Left cardiac atrium (tissue), 4 donors: Measurements from ENCODE around the gene ENOX1. TPM values are rescaled to one million over a fixed set of nuclear protein-coding genes. Genes with fewer than 3 reads are reported as not detected.
A peak's percentile ranks its signal among the peaks of the same experiment; 100 is the strongest.

Experiments used
- ATAC-seq, 2 donors: fragments of 200-7000 bp; cut with Tn5 transposase; one replicate each; pipeline ENCODE4 v1.9.1; 2020; ENCODE audit warnings: mild to moderate bottlenecking in 2 of 2, moderate library complexity in 2 of 2
- DNase-seq: peaks from one replicate; pipeline ENCODE4 v3.0.0-alpha.2; 2020
- intact Hi-C, 2 donors: fragments of 100-400 bp; cut with DNase I; formaldehyde crosslinking; loops; one replicate each; pipeline versions ENCODE4 v1.14.1 to v1.15.1; 2022 to 2023
- total RNA-seq, 2 donors: library from RNA; stranded (reverse); fragmentation: NEBNext Ultra II Directional; extraction: Animal tissue kit (Norgen Biotek cat#: 25700); gene quantifications; one replicate each; pipeline ENCODE4 v1.2.1, GENCODE V29; 2021
- donor health status: DM: no; HTN: yes; CAD: no.
- donor health status: DM: no; HTN: yes; CAD: no; lungs with severe emphysema.
- donor health status: DM: yes; HTN: yes; CAD: no.
- donor health status: Dilated cardiomyopathy.

ENOX1 gene
- total RNA-seq, 2 donors from 2014 or later, result 1.7 to 2.0 TPM

- ATAC-seq (no peak), DNase-seq (no peak)
- intact Hi-C loops, result no loop called here
Observed at GRCh38 chr13:43478902-43479301, 307.9 kb downstream of the ENOX1 start.

DNA sequence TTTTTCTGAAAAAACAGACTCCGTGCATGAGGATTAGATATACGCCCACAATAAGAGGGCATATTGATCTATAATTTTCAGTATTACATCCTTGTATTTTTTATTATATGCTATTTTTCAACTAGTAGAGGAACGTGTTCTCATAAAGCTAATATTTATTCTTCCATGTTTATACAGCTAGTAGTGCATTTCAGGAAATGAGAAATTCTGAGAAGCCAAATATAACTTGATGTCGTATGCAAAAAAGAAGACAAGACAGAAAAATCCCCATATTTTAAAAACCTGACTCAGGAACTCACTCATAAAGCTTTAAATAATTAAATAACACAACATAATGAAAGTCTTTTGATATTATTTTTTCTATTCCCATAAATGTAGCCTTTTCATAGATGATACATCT is 308.6 kb downstream of the ENOX1 start:
- DNase-seq (no peak), ATAC-seq (no peak)
- intact Hi-C loops, result no loop called here

- ATAC-seq (peak; percentile 36 to 69), DNase-seq (no peak)
- intact Hi-C loops, result no loop called here
Observed at GRCh38 chr13:43475140-43475539, 311.6 kb downstream of the ENOX1 start.

DNA sequence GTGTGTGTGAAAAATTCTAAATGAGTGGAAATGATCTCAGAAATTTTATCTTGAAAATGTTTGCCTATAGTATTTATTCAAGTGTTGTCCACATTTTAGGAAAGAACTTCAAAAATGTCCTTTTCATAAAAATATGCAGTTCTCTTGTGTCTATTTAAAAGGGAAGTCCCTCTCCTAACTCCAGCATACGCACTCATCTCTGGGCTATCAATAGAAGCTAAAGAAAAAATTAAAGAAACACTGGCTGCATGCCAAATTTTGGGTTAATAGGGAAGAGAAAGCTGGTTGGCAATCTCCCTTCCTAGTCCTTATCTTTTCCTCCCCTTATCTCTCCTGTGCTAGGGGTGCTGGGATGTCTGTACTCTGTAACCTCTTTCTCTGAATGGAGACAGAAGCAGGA is 313.3 kb downstream of the ENOX1 start:
- DNase-seq (no peak), ATAC-seq (peak; percentile 71 to 81)
- intact Hi-C loops, result no loop called here

GRCh38 chr13:43472980-43473379 is 313.8 kb downstream of the ENOX1 start:
- peak in 1 of 2 donors; percentile 19 for ATAC-seq
- no peak for DNase-seq
- intact Hi-C loops, result no loop called here

DNA sequence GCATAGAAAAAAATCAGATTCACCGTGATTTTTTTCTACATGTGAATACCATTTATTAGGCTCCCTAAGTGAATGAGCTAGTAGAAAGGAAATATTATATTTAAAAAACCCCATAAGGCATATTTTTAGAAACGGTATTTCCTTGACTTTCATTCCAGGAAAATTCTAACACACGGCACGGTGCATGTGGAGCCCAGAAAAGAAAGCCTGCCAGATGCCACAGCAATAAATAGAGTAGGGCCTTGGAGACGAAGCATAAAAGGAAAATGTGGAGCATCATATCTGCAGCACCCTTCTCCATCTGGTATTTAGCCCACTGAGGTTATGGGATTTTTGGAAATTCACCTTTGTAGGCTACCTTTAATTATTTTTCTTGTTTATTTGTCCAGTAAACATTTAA is 314.4 kb downstream of the ENOX1 start:
- intact Hi-C loops, result no loop called here
- ATAC-seq, result peak in 1 of 2 donors; percentile 34
- DNase-seq, result no peak

GRCh38 chr13:43470610-43471009 is 316.2 kb downstream of the ENOX1 start:
- intact Hi-C loops, result no loop called here
- DNase-seq (no peak), ATAC-seq (no peak)

DNA sequence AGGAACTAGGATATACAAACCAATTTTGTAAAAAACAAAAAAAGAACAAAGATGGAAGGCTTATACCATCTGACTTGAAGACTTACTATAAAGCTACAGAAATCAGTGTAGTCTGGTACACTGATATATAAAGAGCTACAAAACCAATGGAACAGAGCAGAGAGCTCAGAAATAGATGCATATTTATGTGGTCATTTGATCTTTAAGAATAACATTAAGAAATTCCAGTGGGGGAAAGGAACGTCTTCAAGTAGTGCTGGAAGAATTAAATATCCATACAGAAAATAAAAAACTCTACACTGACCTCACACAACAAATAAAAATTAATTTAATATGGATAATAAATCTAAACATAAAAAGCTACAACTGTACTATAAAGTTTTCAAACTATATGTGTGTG is 317.0 kb downstream of the ENOX1 start:
- intact Hi-C loops, result no loop called here
- no peak for ATAC-seq
- no peak for DNase-seq

DNA sequence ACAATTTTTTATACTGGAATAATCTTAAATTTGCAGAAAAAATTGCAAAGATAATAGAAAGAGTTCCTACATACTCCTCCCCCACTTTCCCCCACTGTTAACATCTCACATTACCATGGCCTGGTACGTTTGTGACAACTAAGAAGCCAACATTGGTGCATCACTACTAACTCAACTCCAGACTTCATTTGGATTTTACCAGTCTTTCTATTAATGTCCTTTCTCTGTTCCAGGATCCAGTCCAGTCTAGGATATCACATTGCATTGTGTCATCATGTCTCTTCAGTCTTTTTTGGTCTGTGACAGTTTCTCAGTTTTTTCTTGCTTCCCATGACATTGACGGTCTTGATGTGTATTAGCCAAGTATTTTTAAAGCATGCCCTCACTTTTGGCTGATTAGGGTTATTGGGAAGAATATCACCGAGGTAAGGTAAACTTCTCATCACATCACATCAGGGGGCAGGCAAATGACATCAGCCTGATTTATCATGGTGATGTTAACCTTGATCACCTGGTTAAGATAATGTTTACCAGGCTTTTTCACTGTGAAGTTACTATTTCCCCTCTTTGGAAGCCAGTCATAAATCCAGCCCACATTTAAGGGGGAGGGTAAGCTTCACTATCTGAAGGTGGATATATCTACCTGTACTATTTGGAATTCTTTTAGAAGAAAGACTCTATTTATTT is 322.1 kb downstream of the ENOX1 start:
- intact Hi-C loops, result no loop called here
- no peak for DNase-seq
- ATAC-seq, result no peak

DNA sequence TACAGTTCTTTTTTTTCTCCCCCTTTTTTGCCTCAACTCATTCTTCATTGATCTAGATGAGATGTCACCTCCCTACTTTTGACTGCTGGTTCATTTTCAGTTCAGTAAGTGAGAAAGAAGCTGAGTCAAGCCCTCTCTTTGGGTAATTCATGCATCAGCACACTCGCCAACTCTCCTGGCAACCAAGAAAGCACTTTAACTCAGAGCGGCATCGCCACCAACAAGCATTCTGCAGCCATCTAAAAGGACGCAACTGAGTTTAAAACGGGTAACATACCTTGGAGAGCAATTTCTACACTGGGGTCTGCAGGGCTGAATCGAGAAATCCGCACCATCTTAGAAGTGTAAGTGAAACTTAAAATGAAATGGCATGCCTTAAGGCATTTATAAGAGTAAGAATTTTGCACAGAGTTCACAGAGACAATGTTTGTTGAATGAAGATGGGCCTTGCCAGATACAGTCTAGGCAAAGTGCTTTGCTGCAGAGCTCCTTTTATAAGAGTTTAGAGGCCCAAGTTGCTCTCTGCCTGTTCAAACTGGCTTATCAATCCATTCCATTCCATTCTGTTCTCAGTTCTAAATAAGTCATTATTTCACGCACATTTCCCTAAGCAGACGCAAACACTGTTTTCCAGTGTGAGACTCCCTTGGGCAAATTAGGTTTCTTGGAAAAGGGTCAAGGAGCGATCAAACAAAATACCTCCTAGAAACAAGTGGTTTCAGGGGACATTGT is 338.0 kb downstream of the ENOX1 start:
- DNase-seq, result no peak
- intact Hi-C loops, result no loop called here
- no peak for ATAC-seq

DNA sequence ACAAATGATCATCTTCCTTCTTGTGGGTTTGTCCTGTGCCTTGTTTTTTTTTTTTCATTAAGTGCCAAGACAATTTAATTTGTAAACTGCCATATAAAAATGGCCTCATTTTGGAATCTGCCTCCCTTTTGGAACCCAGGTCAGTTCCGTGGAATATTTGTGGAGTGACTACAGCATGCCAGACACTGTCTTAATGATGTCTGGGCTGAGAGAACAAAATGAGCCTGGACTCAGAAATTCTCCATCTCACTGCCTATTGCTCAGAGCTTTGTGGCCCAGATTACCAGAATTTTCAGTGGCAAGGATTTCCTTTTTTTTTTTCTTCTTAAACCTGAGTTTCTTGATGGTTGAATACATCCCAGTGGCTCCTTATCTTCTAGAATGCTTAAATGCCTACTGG is 340.6 kb downstream of the ENOX1 start:
- DNase-seq, result no peak
- peak in 1 of 2 donors; percentile 33 for ATAC-seq
- intact Hi-C loops, result no loop called here

- ATAC-seq (peak in 1 of 2 donors; percentile 62), DNase-seq (no peak)
Observed at GRCh38 chr13:43445668-43446067, 341.1 kb downstream of the ENOX1 start.

DNA sequence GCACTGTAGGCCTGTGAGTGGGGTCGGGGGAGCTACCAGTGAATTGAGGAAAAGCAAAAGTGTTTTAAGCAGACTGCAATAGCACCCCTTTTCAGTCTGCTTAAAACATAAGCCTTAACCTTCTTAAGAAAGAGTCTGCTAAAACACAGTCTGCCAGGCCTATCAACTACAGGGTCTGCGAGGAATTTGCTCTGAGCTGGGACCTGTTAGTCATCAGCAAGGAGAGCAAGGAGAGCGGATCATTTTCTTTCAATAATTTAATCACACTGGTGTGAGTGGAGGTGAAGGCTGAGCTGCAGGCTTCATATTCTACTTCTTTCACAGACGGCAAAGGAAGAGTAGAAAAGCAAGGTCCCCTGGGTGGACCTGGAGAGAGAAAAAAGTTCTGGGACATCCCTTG is 342.7 kb downstream of the ENOX1 start:
- intact Hi-C loops, result no loop called here
- ATAC-seq (no peak), DNase-seq (no peak)

More at GRCh38 chr13:43445668-43446067, 341.1 kb downstream of the ENOX1 start:
- intact Hi-C loops, result no loop called here

DNA sequence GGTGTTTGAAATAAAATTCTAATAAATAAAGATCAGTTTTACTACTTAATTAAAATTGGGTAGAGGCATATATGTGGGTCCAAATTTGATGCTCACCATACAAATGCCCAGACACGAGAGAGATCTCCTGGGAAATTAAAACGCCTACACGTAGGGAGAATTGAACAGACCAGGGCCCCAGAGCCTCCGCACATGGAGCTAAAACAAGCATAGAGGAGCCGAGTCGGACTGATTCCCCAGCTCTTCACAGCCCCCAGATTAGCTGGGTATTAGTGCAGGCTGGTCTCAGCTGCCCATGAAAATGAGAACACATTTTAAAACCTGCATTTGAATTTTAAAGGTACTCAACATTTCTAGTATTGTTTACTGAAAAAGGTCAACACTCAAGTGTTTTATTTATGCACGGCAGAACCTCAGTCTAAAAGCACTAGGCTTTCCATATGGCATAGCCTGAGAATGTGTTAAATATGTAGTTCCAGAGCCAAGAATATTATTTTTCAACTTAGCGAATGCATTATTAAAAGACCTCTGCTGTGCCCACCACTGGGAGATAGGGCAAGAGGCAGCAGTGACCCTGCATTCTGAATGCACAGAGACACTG is 344.8 kb downstream of the ENOX1 start:
- no peak for ATAC-seq
- DNase-seq, result no peak
- intact Hi-C loops, result no loop called here

- ATAC-seq, result no peak
- DNase-seq, result no peak
- intact Hi-C loops, result no loop called here
Observed at GRCh38 chr13:43441464-43441863, 345.3 kb downstream of the ENOX1 start.

- no peak for DNase-seq
- ATAC-seq, result peak in 1 of 2 donors; percentile 83
Observed at GRCh38 chr13:43434191-43434590, 352.6 kb downstream of the ENOX1 start.

GRCh38 chr13:43433691-43434141 is 353.1 kb downstream of the ENOX1 start:
- peak in 1 of 2 donors; percentile 75 for ATAC-seq
- intact Hi-C loops, result no loop called here

More at GRCh38 chr13:43434191-43434590, 352.6 kb downstream of the ENOX1 start:
- intact Hi-C loops, result no loop called here

GRCh38 chr13:43432958-43433357 is 353.8 kb downstream of the ENOX1 start:
- intact Hi-C loops, result no loop called here
- ATAC-seq (peak in 1 of 2 donors; percentile 19), DNase-seq (no peak)

More at GRCh38 chr13:43433691-43434141, 353.1 kb downstream of the ENOX1 start:
- DNase-seq, result no peak

- ATAC-seq (no peak), DNase-seq (no peak)
- intact Hi-C loops, result no loop called here
Observed at GRCh38 chr13:43431841-43432240, 354.9 kb downstream of the ENOX1 start.

- DNase-seq (no peak), ATAC-seq (no peak)
Observed at GRCh38 chr13:43431290-43431716, 355.5 kb downstream of the ENOX1 start.

More at GRCh38 chr13:43431290-43431716, 355.5 kb downstream of the ENOX1 start:
- intact Hi-C loops, result no loop called here
